ENCODE results near the gene MDH2. TPM values are rescaled to one million over a fixed set of nuclear protein-coding genes. Genes with fewer than 3 reads are reported as not detected.
A peak's percentile ranks its signal among the peaks of the same experiment; 100 is the strongest.

MDH2 gene
- total RNA-seq, 2 donors from 2014 or later: 48.2 to 58.6 TPM

GRCh38 chr7:76037310-76037709 is 10.6 kb upstream of the MDH2 start:
- DNase-seq (ENCODE audit: low spot score) (no peak), ATAC-seq (ENCODE audit: insufficient number of reproducible peaks, low FRiP score, low read depth) (no peak)
- H3K9me3 ChIP-seq: no peaks in the 10 kb centered on the region
- no peak overlapping the region for H3K27ac ChIP-seq
- no peaks in the 10 kb centered on the region for H3K4me1 ChIP-seq (ENCODE audit: control insufficient read depth in 1 of 2, low read depth in 2 of 2)
- H3K36me3 ChIP-seq: peaks cover 5% of the 10 kb centered on the region
- H3K4me3 ChIP-seq: no peak overlapping the region
- no peaks in the 10 kb centered on the region for H3K27me3 ChIP-seq (replicated peaks; ENCODE audit: insufficient read depth)
- no peak for TF ChIP-seq CTCF (IDR thresholded peaks at IDR 0.05)

DNA sequence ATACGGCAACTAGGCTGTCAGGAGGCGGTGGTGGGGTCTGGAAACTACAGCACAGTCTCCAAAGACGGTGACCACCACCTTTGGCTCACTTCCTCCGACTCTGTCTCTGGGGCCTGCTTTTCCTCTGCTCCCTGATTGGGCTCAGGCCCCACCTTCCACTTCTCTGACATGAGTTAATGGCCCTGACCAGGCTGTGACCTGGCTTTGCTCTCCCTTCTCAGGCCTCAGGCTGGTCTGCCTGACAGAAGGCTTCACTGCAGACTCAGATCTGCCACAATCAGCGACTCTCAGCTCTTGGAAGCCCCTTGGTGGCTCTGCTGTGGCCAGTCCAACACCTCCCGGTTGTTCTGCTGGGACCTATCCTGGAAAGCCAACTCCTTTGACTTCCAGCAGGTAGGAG is 7.8 kb upstream of the MDH2 start:
- Histone ChIP-seq H3K4me3 (no peak overlapping the region), H3K36me3 (peaks cover 5% of the 10 kb centered on the region), H3K9me3 (no peaks in the 10 kb centered on the region), H3K4me1 (ENCODE audit: control insufficient read depth in 1 of 2, low read depth in 2 of 2) (no peaks in the 10 kb centered on the region), H3K27ac (no peak overlapping the region), H3K27me3 (replicated peaks; ENCODE audit: insufficient read depth) (no peaks in the 10 kb centered on the region)
- DNase-seq (ENCODE audit: low spot score): no peak
- no peak for TF ChIP-seq CTCF (IDR thresholded peaks at IDR 0.05)
- ATAC-seq (ENCODE audit: insufficient number of reproducible peaks, low FRiP score, low read depth): no peak

DNA sequence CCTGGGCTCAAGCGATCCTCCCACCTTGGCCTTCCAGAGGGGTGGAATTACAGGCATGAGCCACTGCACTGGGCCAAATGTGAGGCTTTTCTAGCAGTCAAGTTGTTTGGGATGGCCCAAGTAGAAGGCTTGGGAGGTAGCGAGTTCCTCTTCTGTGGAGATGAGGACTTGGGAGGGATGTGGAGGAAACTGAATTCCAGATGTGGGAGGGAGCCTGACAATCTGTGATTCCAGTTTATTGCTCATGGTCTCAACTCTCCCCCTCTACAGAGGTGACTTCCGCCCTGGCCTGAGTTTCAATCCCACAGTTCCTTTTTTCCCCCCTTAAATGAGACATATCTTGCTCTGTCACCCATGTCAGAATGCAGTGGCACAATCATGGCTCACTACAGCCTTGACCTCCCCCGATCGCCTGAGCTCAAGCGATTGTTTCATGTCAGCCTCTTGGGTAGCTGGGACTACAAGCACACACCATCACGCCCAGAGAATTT is 3.5 kb upstream of the MDH2 start:
- no peak for DNase-seq (ENCODE audit: low spot score)
- Histone ChIP-seq H3K27me3 (replicated peaks; ENCODE audit: insufficient read depth) (no peaks in the 10 kb centered on the region), H3K4me1 (ENCODE audit: control insufficient read depth in 1 of 2, low read depth in 2 of 2) (peaks cover 16 to 21% of the 10 kb centered on the region in 2 donors), H3K9me3 (no peaks in the 10 kb centered on the region), H3K27ac (no peak overlapping the region), H3K4me3 (no peak overlapping the region), H3K36me3 (peaks cover 5% of the 10 kb centered on the region)
- TF ChIP-seq CTCF (IDR thresholded peaks at IDR 0.05): no peak
- no peak for ATAC-seq (ENCODE audit: insufficient number of reproducible peaks, low FRiP score, low read depth)

GRCh38 chr7:76047305-76047810 is 548 bp upstream of the MDH2 start:
- DNase-seq (ENCODE audit: low spot score) (no peak), ATAC-seq (ENCODE audit: insufficient number of reproducible peaks, low FRiP score, low read depth) (peak; percentile 10)
- H3K4me3 ChIP-seq: peak overlapping the region; percentile 84
- H3K9me3 ChIP-seq: no peaks in the 10 kb centered on the region
- TF ChIP-seq CTCF (IDR thresholded peaks at IDR 0.05): no peak
- no peaks in the 10 kb centered on the region for H3K36me3 ChIP-seq
- no peaks in the 10 kb centered on the region for H3K27me3 ChIP-seq (replicated peaks; ENCODE audit: insufficient read depth)
- peak overlapping the region; percentile 92 to 93 for H3K27ac ChIP-seq
- H3K4me1 ChIP-seq (ENCODE audit: control insufficient read depth in 1 of 2, low read depth in 2 of 2): peaks cover 16 to 22% of the 10 kb centered on the region in 2 donors

DNA sequence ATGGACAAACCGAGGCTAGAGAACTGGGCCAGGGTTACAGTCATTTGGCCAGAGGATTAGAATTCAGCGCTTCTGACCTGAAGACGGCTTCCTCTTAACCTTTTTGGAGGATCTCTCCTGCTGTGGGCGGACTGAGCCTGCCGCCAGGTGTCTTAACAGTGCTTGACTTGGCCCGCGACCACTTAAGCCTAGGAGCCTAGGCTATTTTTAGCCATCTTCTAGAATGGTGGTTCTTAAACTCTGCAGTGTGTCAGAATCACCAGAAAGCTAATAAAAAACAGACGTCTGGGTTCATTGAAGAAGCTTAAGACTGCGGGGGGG is 722 bp downstream of the MDH2 start:
- Histone ChIP-seq H3K4me3 (peak overlapping the region; percentile 84), H3K27me3 (replicated peaks; ENCODE audit: insufficient read depth) (no peaks in the 10 kb centered on the region), H3K36me3 (no peaks in the 10 kb centered on the region), H3K4me1 (ENCODE audit: control insufficient read depth in 1 of 2, low read depth in 2 of 2) (peaks cover 16 to 26% of the 10 kb centered on the region in 2 donors), H3K27ac (peak overlapping the region; percentile 92 to 93), H3K9me3 (no peaks in the 10 kb centered on the region)
- ATAC-seq (ENCODE audit: insufficient number of reproducible peaks, low FRiP score, low read depth) (no peak), DNase-seq (ENCODE audit: low spot score) (no peak)
- no peak for TF ChIP-seq CTCF (IDR thresholded peaks at IDR 0.05)
